Spleen (tissue), 11 donors: Measurements from ENCODE around the gene ST6GALNAC3. TPM values are rescaled to one million over a fixed set of nuclear protein-coding genes. Genes with fewer than 3 reads are reported as not detected.

Experiments used
- DNase-seq: peaks from one replicate; pipeline ENCODE4 v3.0.0-alpha.2; 2020
- H3K27ac ChIP-seq, 8 donors: fragments of 200-600 bp; sonication (generic) in 7 of 8; 1 replicate in 4 of 8; 2 replicates in 4 of 8; pipeline versions ENCODE4 v1.5.0 to v1.8.0; 2016 to 2021; ENCODE audit warnings: inconsistent platforms in 4 of 8, mild to moderate bottlenecking in 4 of 8, moderate library complexity in 1 of 8
- H3K27me3 ChIP-seq, 7 donors: fragments of 200-600 bp; sonication (generic) in 6 of 7; replicated peaks in 1 of 7; 1 replicate in 4 of 7; 2 replicates in 3 of 7; pipeline versions ENCODE4 v1.5.0 to v1.8.0; 2016 to 2021; ENCODE audit warnings: inconsistent platforms in 3 of 7, mild to moderate bottlenecking in 1 of 7
- H3K36me3 ChIP-seq, 6 donors: fragments of 200-600 bp; sonication (generic) in 5 of 6; 1 replicate in 4 of 6; 2 replicates in 2 of 6; pipeline versions ENCODE4 v1.5.0 to v1.8.0; 2016 to 2021; ENCODE audit warnings: inconsistent platforms in 2 of 6
- H3K4me1 ChIP-seq, 6 donors: fragments of 200-600 bp; sonication (generic) in 5 of 6; 1 replicate in 3 of 6; 2 replicates in 3 of 6; pipeline versions ENCODE4 v1.5.0 to v1.8.0; 2016 to 2021; ENCODE audit warnings: inconsistent platforms in 3 of 6
- H3K4me3 ChIP-seq, 8 donors: fragments of 200-600 bp; sonication (generic) in 7 of 8; 1 replicate in 4 of 8; 2 replicates in 4 of 8; pipeline versions ENCODE4 v1.5.0 to v1.8.0; 2016 to 2021; ENCODE audit warnings: inconsistent platforms in 4 of 8, mild to moderate bottlenecking in 4 of 8, moderate library complexity in 2 of 8
- H3K9me3 ChIP-seq, 8 donors: fragments of 200-600 bp; sonication (generic) in 7 of 8; 1 replicate in 4 of 8; 2 replicates in 4 of 8; pipeline versions ENCODE4 v1.5.0 to v1.8.0; 2016 to 2021; ENCODE audit warnings: inconsistent platforms in 4 of 8
- CTCF ChIP-seq, 11 experiments: fragments of 200-600 bp in 7 of 11; fragments of 450-650 bp in 4 of 11; sonication (generic) in 4 of 11; IDR thresholded peaks in 8 of 11; conservative IDR thresholded peaks in 3 of 11; 1 replicate in 7 of 11; 2 replicates in 4 of 11; pipeline versions ENCODE4 v1.4.0 to v1.8.0; 2016 to 2021; ENCODE audit warnings: antibody characterized with exemption in 11 of 11, inconsistent platforms in 4 of 11, mild to moderate bottlenecking in 1 of 11
- POLR2A ChIP-seq, 3 donors: fragments of 450-650 bp; IDR thresholded peaks; one replicate each; pipeline ENCODE4 v1.5.1; 2017; ENCODE audit warnings: antibody characterized with exemption in 3 of 3, mild to moderate bottlenecking in 1 of 3
- POLR2AphosphoS5 ChIP-seq, 3 donors: sonication (generic); formaldehyde crosslinking; IDR thresholded peaks; one replicate each; pipeline ENCODE4 v1.5.1; 2017; ENCODE audit warnings: antibody characterized with exemption in 3 of 3
- WGBS, 5 donors: extraction: QIAGEN DNeasy Blood & Tissue Kit in 3 of 5; methylation state at CpG; one replicate each; pipeline versions ENCODE4 v1.1.5 to v1.1.7; 2013 to 2018; 5-methylcytosine and 5-hydroxymethylcytosine counted together
- intact Hi-C: fragments of 100-400 bp; cut with DNase I; formaldehyde crosslinking; loops from one replicate; pipeline ENCODE4 v1.15.0; 2023; ENCODE audit warnings: low total_unique reads
- polyA plus RNA-seq, 3 donors: library from polyadenylated mRNA; stranded (reverse); fragments of 200-250 nt; gene quantifications; one replicate each; pipeline ENCODE4 v1.2.1, GENCODE V29; 2013
- total RNA-seq, 7 donors: library from RNA; depleted of rRNA in 3 of 7; stranded (reverse); fragments of >200 nt in 3 of 7; fragmentation: NEBNext Ultra II Directional in 4 of 7; extraction: Animal tissue kit (Norgen Biotek cat#: 25700) in 4 of 7; gene quantifications; one replicate each; pipeline versions ENCODE4 v1.1.0 to v1.2.1, GENCODE V29; 2016 to 2021
- donor health status: healthy with polysubstance abuse.
- donor health status: DM: no; HTN: no; CAD: no; lungs with moderate emphysema.
- donor health status: DM: no; HTN: no; CAD: no.
- donor health status: Bipolar disorder and iron deficiency.
- donor health status: healthy.
- donor health status: DM: no; HTN: no; CAD: no.
- donor health status: DM: yes; HTN: yes; CAD: no.

ST6GALNAC3 gene
- total and polyA plus RNA-seq, 10 donors, result 0.93 to 24.7 (median 10.1) TPM

GRCh38 chr1:76607717-76608116, 533.2 kb downstream of the ST6GALNAC3 start:
- Histone ChIP-seq H3K27me3 (no peaks in the 10 kb centered on the region), H3K27ac (no peak overlapping the region), H3K36me3 (no peaks in the 10 kb centered on the region), H3K9me3 (no peaks in the 10 kb centered on the region), H3K4me1 (no peaks in the 10 kb centered on the region), H3K4me3 (no peak overlapping the region)
- intact Hi-C loops, result no loop called here
- DNase-seq, result no peak
- WGBS, 5 donors, result 76 to 92% (median 82%) methylated on average over 3 of the region's 3 CpGs
- TF ChIP-seq POLR2AphosphoS5 (IDR thresholded peaks at IDR 0.05) (no peak), CTCF (IDR thresholded peaks at IDR 0.05 in 8 of 11, conservative IDR thresholded peaks at IDR 0.05 in 3 of 11) (no peak), POLR2A (IDR thresholded peaks at IDR 0.05) (no peak)

- Histone ChIP-seq H3K4me1 (peaks cover 0 to 9% (median 0%) of the 10 kb centered on the region in 6 donors), H3K27ac (no peak overlapping the region), H3K27me3 (no peaks in the 10 kb centered on the region), H3K4me3 (no peak overlapping the region), H3K9me3 (no peaks in the 10 kb centered on the region), H3K36me3 (no peaks in the 10 kb centered on the region)
- no peak for TF ChIP-seq POLR2A (IDR thresholded peaks at IDR 0.05)
- intact Hi-C loops, result no loop called here
- no peak for DNase-seq
- 89 to 96% (median 95%) methylated on average over 5 of the region's 5 CpGs for whole genome bisulfite sequencing, 5 donors
Observed at GRCh38 chr1:76611770-76612445, 537.4 kb downstream of the ST6GALNAC3 start.

DNA sequence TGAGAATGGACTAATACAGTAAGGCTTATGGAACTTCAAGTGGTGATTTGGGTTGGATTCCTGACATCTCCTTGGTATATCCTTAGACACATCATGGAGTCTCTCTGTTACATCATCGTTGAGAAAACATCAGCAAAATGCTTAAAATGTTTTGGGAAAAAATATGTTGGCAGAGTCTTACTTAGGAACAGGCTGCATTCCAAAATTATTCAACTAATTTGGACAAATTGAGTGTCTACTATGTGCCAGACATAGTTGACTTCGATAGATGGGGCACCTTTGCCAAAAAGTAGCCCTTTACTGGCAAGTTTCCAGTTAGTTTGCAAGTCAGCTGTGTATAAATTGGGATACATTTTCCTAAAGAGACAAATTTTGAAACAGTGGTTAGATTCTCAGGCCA, 539.3 kb downstream of the ST6GALNAC3 start:
- Histone ChIP-seq H3K9me3 (no peaks in the 10 kb centered on the region), H3K27ac (no peak overlapping the region), H3K4me3 (no peak overlapping the region), H3K36me3 (no peaks in the 10 kb centered on the region), H3K4me1 (peaks cover 0 to 9% (median 0%) of the 10 kb centered on the region in 6 donors), H3K27me3 (no peaks in the 10 kb centered on the region)
- intact Hi-C loops, result no loop called here
- 61 to 89% (median 79%) methylated on average over 2 of the region's 2 CpGs for WGBS, 5 donors
- no peak for TF ChIP-seq POLR2A (IDR thresholded peaks at IDR 0.05)
- TF ChIP-seq CTCF (IDR thresholded peaks at IDR 0.05 in 8 of 11, conservative IDR thresholded peaks at IDR 0.05 in 3 of 11), result no peak
- no peak for TF ChIP-seq POLR2AphosphoS5 (IDR thresholded peaks at IDR 0.05)
- DNase-seq, result no peak

DNA sequence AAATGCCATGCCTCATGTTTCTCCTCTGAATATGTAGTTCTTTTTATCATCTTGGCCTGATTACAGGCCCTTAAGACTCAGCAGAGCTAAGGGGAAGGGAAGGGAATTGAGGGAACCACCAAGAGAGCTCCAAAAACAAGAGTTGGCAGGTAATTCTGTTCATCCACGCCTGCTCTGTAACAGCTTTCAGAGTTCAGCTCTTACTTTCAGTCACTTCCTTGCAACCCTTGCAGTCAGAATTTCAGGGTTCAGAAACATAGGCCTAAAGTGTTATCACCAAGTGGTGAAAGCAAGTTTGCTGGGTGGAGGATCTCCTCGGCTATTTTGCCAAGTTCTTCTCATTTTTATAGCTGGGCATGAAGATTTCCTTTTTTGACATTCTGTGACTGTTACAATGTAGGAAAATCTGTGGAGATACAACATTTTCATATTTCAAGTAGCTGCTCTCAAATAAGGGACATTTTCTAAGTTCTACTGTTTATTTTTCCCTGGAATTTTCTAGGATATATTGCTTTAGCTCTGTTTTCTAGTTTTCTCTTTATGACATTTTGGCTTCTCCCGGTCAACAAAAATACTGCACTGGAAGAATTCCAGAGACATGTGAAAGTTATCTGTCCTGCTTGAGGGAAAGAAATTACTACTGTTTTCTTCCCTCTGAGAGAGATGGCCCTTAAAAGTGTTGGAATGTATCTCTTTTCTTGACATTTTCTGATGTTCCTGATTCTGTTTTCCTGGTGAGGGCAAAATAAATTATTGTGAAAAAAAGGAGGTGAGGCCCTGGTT, 540.9 kb downstream of the ST6GALNAC3 start:
- DNase-seq, result no peak
- Histone ChIP-seq H3K27ac (no peak overlapping the region), H3K27me3 (no peaks in the 10 kb centered on the region), H3K4me3 (no peak overlapping the region), H3K4me1 (peaks cover 0 to 9% (median 0%) of the 10 kb centered on the region in 6 donors), H3K36me3 (no peaks in the 10 kb centered on the region), H3K9me3 (no peaks in the 10 kb centered on the region)
- no peak for TF ChIP-seq POLR2A (IDR thresholded peaks at IDR 0.05)
- TF ChIP-seq CTCF (IDR thresholded peaks at IDR 0.05 in 8 of 11, conservative IDR thresholded peaks at IDR 0.05 in 3 of 11), result no peak
- TF ChIP-seq POLR2AphosphoS5 (IDR thresholded peaks at IDR 0.05), result no peak
- 75 to 88% (median 86%) methylated on average over 3 of the region's 3 CpGs for WGBS, 5 donors
- intact Hi-C loops, result no loop called here
